Ovary (tissue), 3 donors: ENCODE data around the gene TCEAL5.

Source experiments
- CTCF ChIP-seq, 3 donors: fragments of 450-650 bp in 2 of 3; fragments of 200-600 bp in 1 of 3; IDR thresholded peaks; one replicate each; pipeline versions ENCODE4 v1.5.1 to v1.8.0; 2016 to 2022; ENCODE audit warnings: antibody characterized with exemption in 3 of 3, mild to moderate bottlenecking in 1 of 3
- EP300 ChIP-seq: sonication (generic); formaldehyde crosslinking; IDR thresholded peaks from one replicate; pipeline ENCODE4 v1.6.1; 2017; ENCODE audit warnings: antibody characterized with exemption
- POLR2A ChIP-seq: fragments of 450-650 bp; IDR thresholded peaks from one replicate; pipeline ENCODE4 v1.6.1; 2017; ENCODE audit warnings: antibody characterized with exemption, mild to moderate bottlenecking, moderate library complexity
- donor health status: DM: no; HTN: no; CAD: no.

- TF ChIP-seq CTCF (IDR thresholded peaks at IDR 0.05) (no peak), POLR2A (no peak), EP300 (no peak)
Measured at GRCh38 chrX:103274284-103274683, 2.3 kb downstream of the TCEAL5 start.
